Tibial artery (tissue), 4 donors: ENCODE measurements around the gene STXBP2.
A peak's percentile ranks its signal among the peaks of the same experiment; 100 is the strongest.

Experiments
- DNase-seq, 2 donors: peaks; one replicate each; pipeline ENCODE4 v3.0.0-alpha.2; 2019
- H3K27ac ChIP-seq, 2 donors: fragments of 200-600 bp; sonication (generic) in 1 of 2; 1 replicate in 1 of 2; 2 replicates in 1 of 2; pipeline ENCODE4 v1.5.1; 2018 to 2019; ENCODE audit warnings: mild to moderate bottlenecking in 1 of 2
- H3K27me3 ChIP-seq, 2 donors: fragments of 200-600 bp; sonication (generic) in 1 of 2; one replicate each; pipeline versions ENCODE4 v1.5.1 to v1.6.0; 2016 to 2019
- H3K36me3 ChIP-seq, 3 donors: fragments of 200-600 bp; sonication (generic) in 2 of 3; one replicate each; pipeline ENCODE4 v1.5.1; 2016 to 2019; ENCODE audit warnings: mild to moderate bottlenecking in 2 of 3
- H3K4me1 ChIP-seq, 4 donors: fragments of 200-600 bp; sonication (generic) in 2 of 4; 1 replicate in 3 of 4; 2 replicates in 1 of 4; pipeline ENCODE4 v1.5.1; 2016 to 2019
- H3K4me3 ChIP-seq, 2 donors: fragments of 200-600 bp; sonication (generic) in 1 of 2; 1 replicate in 1 of 2; 2 replicates in 1 of 2; pipeline ENCODE4 v1.5.1; 2018 to 2019; ENCODE audit warnings: mild to moderate bottlenecking in 2 of 2
- H3K9me3 ChIP-seq, 3 donors: fragments of 200-600 bp; sonication (generic) in 1 of 3; one replicate each; pipeline ENCODE4 v1.5.1; 2016 to 2019
- intact Hi-C: fragments of 100-400 bp; cut with DNase I; formaldehyde crosslinking; loops from one replicate; pipeline ENCODE4 v1.15.0; 2023; ENCODE audit warnings: low total_unique reads
- TF ChIP-seq, protein P1 (sequence below), 2 experiments: fragments of 200-600 bp in 1 of 2; fragments of 450-650 bp in 1 of 2; IDR thresholded peaks; one replicate each; pipeline ENCODE4 v1.5.1; 2017 to 2019; ENCODE audit warnings: antibody characterized with exemption in 2 of 2, mild to moderate bottlenecking in 1 of 2, moderate library complexity in 1 of 2

The STXBP2 gene

GRCh38 chr19:7625763-7626372 lies 11.0 kb upstream of the STXBP2 start:
- H3K27ac ChIP-seq = no peak overlapping the region
- peaks cover 3 to 31% (median 26%) of the 10 kb centered on the region in 4 donors for H3K4me1 ChIP-seq
- TF ChIP-seq, protein P1, sequence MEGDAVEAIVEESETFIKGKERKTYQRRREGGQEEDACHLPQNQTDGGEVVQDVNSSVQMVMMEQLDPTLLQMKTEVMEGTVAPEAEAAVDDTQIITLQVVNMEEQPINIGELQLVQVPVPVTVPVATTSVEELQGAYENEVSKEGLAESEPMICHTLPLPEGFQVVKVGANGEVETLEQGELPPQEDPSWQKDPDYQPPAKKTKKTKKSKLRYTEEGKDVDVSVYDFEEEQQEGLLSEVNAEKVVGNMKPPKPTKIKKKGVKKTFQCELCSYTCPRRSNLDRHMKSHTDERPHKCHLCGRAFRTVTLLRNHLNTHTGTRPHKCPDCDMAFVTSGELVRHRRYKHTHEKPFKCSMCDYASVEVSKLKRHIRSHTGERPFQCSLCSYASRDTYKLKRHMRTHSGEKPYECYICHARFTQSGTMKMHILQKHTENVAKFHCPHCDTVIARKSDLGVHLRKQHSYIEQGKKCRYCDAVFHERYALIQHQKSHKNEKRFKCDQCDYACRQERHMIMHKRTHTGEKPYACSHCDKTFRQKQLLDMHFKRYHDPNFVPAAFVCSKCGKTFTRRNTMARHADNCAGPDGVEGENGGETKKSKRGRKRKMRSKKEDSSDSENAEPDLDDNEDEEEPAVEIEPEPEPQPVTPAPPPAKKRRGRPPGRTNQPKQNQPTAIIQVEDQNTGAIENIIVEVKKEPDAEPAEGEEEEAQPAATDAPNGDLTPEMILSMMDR (IDR thresholded peaks at IDR 0.05) = no peak
- no peak overlapping the region for H3K4me3 ChIP-seq
- H3K36me3 ChIP-seq = peaks cover 52 to 71% (median 57%) of the 10 kb centered on the region in 3 donors
- H3K9me3 ChIP-seq = no peaks in the 10 kb centered on the region
- no peaks in the 10 kb centered on the region for H3K27me3 ChIP-seq
- no peak for DNase-seq
- intact Hi-C loops = no loop called here

- no peak overlapping the region for H3K4me3 ChIP-seq
- DNase-seq = no peak
- TF ChIP-seq, protein P1 (IDR thresholded peaks at IDR 0.05) = no peak
- H3K27ac ChIP-seq = no peak overlapping the region
- H3K4me1 ChIP-seq = peaks cover 3 to 41% (median 29%) of the 10 kb centered on the region in 4 donors
- H3K9me3 ChIP-seq = no peaks in the 10 kb centered on the region
- intact Hi-C loops = no loop called here
- H3K36me3 ChIP-seq = peaks cover 39 to 64% (median 44%) of the 10 kb centered on the region in 3 donors
- no peaks in the 10 kb centered on the region for H3K27me3 ChIP-seq
Observed at GRCh38 chr19:7627166-7627565, 9.7 kb upstream of the STXBP2 start.

- no peak for DNase-seq
- H3K36me3 ChIP-seq = peaks cover 23 to 59% (median 28%) of the 10 kb centered on the region in 3 donors
- H3K4me1 ChIP-seq = peaks cover 3 to 41% (median 29%) of the 10 kb centered on the region in 4 donors
- no peaks in the 10 kb centered on the region for H3K27me3 ChIP-seq
- H3K4me3 ChIP-seq = peak overlapping the region; percentile 86 to 90
- intact Hi-C loops = no loop called here
- TF ChIP-seq, protein P1 (IDR thresholded peaks at IDR 0.05) = no peak
- peak overlapping the region; percentile 82 to 89 for H3K27ac ChIP-seq
- no peaks in the 10 kb centered on the region for H3K9me3 ChIP-seq
Observed at GRCh38 chr19:7628589-7629311, 8.2 kb upstream of the STXBP2 start.

DNA sequence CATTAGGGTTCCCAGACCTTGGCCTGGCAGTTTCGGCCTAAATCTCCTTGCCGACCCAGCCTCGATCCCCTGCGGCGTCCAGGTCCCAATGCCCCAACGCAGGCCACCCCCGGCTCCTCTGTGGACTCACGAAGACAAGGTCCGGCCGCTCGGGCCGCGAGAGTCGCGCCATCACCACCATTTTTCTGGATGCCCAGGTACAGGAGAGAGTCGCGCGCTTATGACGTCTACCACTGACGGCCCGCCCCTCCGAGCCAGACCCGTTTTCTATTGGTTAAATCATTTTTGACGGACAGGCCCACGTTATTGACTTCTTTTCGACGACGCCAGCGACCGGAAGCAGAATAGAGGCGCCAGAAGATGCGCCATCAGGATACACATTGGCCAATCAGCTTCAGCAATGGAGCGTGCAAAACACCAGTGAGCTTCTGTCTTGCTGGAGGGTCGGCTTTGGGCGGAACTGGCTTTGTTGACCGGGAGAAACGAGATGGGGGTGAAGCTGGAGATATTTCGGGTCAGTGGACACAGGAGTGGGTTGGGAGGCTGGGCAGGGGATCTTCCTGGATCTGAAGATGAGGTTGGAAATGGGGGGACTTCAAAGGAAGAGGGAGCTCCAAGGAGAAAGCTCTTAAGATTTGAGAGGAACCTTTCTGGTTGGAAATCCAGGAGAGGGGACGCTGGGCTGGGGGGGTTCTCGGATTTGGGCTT lies 7.4 kb upstream of the STXBP2 start, which contains the start of the genes PET100 and XAB2:
PET100 (plus strand) TSS at position 447 of the 708 bp plus-strand sequence; CDS start at position 488, 41 bp downstream.
XAB2 (minus strand) TSS at position 199 of the 708 bp plus-strand sequence; CDS start at position 181, 18 bp downstream.
- TF ChIP-seq, protein P1 (IDR thresholded peaks at IDR 0.05) = no peak
- H3K27me3 ChIP-seq = no peaks in the 10 kb centered on the region
- H3K9me3 ChIP-seq = no peaks in the 10 kb centered on the region
- intact Hi-C loops = no loop called here
- DNase-seq = peak; percentile 98 to 99
- H3K4me3 ChIP-seq = peak within 1 kb of the TSS; percentile 86 to 90
- peak within 1 kb of the TSS; percentile 82 to 89 for H3K27ac ChIP-seq
- peaks cover 3 to 41% (median 29%) of the 10 kb centered on the region in 4 donors for H3K4me1 ChIP-seq
- H3K36me3 ChIP-seq = peaks cover 16 to 52% (median 21%) of the 10 kb centered on the region in 3 donors

DNA sequence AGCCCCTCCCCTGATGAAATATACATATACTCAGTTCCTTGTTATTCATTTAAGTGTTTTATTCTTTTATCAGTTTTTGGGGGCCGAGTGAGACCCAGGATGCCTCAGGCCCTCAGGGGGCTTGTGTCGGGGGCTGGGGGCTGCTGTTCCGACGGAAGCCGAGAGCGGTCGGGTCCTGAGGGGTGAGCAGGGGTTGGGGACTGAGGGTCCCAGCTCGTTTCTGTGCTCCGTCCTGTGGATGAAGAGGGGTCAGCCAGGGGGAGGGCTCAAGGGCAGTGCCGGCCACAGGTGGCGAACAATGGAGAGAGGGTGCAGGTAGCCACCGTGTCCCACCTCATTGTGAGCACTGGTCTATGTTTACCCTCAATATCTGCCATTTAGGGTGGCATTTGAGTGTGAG lies 5.3 kb upstream of the STXBP2 start:
- peaks cover 0 to 16% of the 10 kb centered on the region in 2 donors for H3K27me3 ChIP-seq
- TF ChIP-seq, protein P1 (IDR thresholded peaks at IDR 0.05) = no peak
- intact Hi-C loops = no loop called here
- DNase-seq = no peak
- H3K36me3 ChIP-seq = peaks cover 0 to 31% (median 7%) of the 10 kb centered on the region in 3 donors
- H3K27ac ChIP-seq = no peak overlapping the region
- H3K4me3 ChIP-seq = no peak overlapping the region
- H3K9me3 ChIP-seq = no peaks in the 10 kb centered on the region
- H3K4me1 ChIP-seq = peaks cover 3 to 47% (median 29%) of the 10 kb centered on the region in 4 donors
